Adipocyte (in vitro differentiated cells): Measurements from ENCODE around the gene KIF27.
"Not testable (repeated sequence)": the region's sequence is repeated elsewhere in the genome, so short reads cannot be mapped to it uniquely, and the experiment has no call there.

Experiments used
- DNase-seq: peaks from one replicate; pipeline ENCODE4 v3.0.0-alpha.2; 2015; ENCODE audit warnings: low read depth
- H3K27me3 ChIP-seq: replicated peaks from 2 replicates; pipeline ENCODE4 v1.7.0; 2013; ENCODE audit warnings: mild to moderate bottlenecking, low read length, moderate library complexity; ENCODE audit not compliant: control insufficient read depth, insufficient read depth
- H3K36me3 ChIP-seq: 2 replicates; pipeline ENCODE4 v1.7.0; 2013; ENCODE audit warnings: low read length, mild to moderate bottlenecking, moderate library complexity; ENCODE audit not compliant: control insufficient read depth, insufficient read depth, severe bottlenecking
- H3K4me1 ChIP-seq: 2 replicates; pipeline ENCODE4 v1.7.0; 2013; ENCODE audit warnings: mild to moderate bottlenecking, low read length, moderate library complexity; ENCODE audit not compliant: control insufficient read depth, insufficient read depth
- H3K4me3 ChIP-seq: 2 replicates; pipeline ENCODE4 v1.7.0; 2013; ENCODE audit warnings: mild to moderate bottlenecking, low read length, moderate library complexity
- H3K9ac ChIP-seq: 2 replicates; pipeline ENCODE4 v1.7.0; 2013; ENCODE audit warnings: mild to moderate bottlenecking, low read length, moderate library complexity
- H3K9me3 ChIP-seq: 2 replicates; pipeline ENCODE4 v1.7.0; 2013; ENCODE audit warnings: mild to moderate bottlenecking, low read length, moderate library complexity; ENCODE audit not compliant: control insufficient read depth

Gene KIF27

DNA sequence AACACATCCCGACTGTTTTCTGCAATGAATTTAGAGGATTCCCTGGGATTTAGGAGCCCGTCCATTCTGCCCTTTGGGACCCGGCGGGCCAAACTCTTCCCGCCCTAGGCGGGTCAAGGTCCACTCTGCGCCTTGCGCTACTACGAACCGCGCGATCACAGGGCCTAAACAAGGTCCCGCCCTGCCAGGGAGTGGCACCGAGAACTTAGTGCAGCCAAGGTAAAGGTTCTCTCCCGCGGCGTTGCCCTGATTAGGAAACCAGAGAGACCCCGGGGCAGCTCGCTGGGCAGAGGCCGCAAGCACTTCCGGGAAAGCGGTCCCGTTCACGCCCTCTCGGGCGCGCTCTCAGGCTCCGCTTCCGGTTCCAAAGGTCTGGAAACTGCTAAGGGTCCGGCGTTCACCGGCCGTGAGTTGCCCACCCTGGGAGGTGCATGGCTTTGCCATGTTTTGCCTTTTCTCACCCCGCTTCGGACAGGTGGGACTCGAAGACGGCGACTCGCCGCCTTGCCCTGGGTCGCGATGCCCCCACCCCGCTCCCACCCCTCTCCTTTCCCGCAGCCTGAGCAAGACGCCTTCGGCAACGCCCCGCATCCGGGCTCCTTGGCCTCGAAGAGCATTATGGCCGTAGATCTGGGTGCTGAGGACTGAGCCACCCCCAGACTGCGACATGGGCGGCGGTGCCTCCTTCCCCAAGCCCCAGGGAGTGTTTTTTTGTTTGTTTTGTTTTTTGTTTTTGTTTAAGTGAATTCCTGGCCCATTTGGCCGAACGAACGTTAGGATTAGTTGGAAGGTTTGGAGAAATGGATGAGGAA lies 35.4 kb upstream of the KIF27 start:
- H3K4me3 ChIP-seq, result peak overlapping the region; percentile 86
- DNase-seq, result peak; percentile 59

GRCh38 chr9:83956086-83956435 lies 34.8 kb upstream of the KIF27 start:
- peak overlapping the region; percentile 86 for H3K4me3 ChIP-seq
- no peaks in the 10 kb centered on the region for H3K9me3 ChIP-seq
- no peak for DNase-seq
- no peaks in the 10 kb centered on the region for H3K36me3 ChIP-seq
- H3K27me3 ChIP-seq, result no peaks in the 10 kb centered on the region
- H3K9ac ChIP-seq, result peak overlapping the region; percentile 92
- H3K4me1 ChIP-seq, result peaks cover 28% of the 10 kb centered on the region

More for the DNA sequence above, 35.4 kb upstream of the KIF27 start:
- peaks cover 28% of the 10 kb centered on the region for H3K4me1 ChIP-seq
- no peaks in the 10 kb centered on the region for H3K36me3 ChIP-seq
- no peaks in the 10 kb centered on the region for H3K27me3 ChIP-seq
- no peaks in the 10 kb centered on the region for H3K9me3 ChIP-seq
- H3K9ac ChIP-seq, result peak overlapping the region; percentile 92

DNA sequence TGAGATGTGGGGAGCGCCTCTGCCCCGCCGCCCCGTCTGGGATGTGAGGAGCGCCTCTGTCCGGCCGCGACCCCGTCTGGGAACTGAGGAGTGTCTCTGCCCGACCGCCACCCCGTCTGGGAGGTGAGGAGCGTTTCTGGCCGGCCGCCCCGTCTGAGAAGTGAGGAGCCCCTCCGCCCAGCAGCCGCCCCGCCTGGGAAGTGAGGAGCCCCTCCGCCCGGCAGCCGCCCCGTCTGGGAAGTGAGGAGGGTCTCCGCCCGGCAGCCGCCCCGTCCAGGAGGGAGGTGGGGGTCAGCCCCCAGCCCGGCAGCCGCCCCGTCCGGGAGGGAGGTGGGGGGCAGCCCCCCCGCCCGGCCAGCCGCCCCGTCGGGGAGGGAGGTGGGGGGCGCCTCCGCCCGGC lies 26.9 kb upstream of the KIF27 start:
- H3K9ac ChIP-seq, DNase-seq, H3K27me3 ChIP-seq, H3K4me1 ChIP-seq, H3K9me3 ChIP-seq, H3K4me3 ChIP-seq: not testable (repeated sequence)
- H3K36me3 ChIP-seq, result peaks cover 17% of the 10 kb centered on the region

- DNase-seq, result no peak
- Histone ChIP-seq H3K36me3 (peaks cover 47% of the 10 kb centered on the region), H3K9me3 (no peaks in the 10 kb centered on the region), H3K4me1 (peaks cover 10% of the 10 kb centered on the region), H3K27me3 (no peaks in the 10 kb centered on the region), H3K9ac (no peak overlapping the region), H3K4me3 (no peak overlapping the region)
These were observed 19.5 kb upstream of the KIF27 start for GRCh38 chr9:83940590-83941303.

GRCh38 chr9:83937861-83938455 lies 16.7 kb upstream of the KIF27 start:
- peaks cover 33% of the 10 kb centered on the region for H3K36me3 ChIP-seq
- peaks cover 34% of the 10 kb centered on the region for H3K4me1 ChIP-seq
- H3K4me3 ChIP-seq, result no peak overlapping the region
- H3K27me3 ChIP-seq, result no peaks in the 10 kb centered on the region
- H3K9me3 ChIP-seq, result no peaks in the 10 kb centered on the region
- peak; percentile 92 for DNase-seq
- H3K9ac ChIP-seq, result no peak overlapping the region

DNA sequence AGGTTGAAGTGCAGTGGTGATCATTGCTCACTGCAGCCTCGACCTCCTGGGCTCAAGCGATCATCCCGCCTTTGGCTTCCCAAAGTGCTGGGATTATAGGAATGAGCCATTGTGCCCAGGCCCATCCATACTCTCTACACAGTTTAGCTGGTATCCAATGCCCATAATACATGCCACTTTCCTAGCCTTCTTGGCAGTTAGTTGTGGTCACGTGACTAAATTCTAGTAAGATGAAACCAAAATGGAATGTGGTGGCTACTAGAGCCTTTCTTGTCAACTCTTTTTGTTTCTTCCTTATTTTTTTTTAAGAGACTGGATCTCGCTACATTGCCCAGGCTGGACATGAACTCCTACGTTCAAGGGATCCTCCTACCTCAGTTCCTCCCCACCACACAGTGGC lies 15.3 kb upstream of the KIF27 start:
- no peaks in the 10 kb centered on the region for H3K9me3 ChIP-seq
- no peak for DNase-seq
- no peak overlapping the region for H3K4me3 ChIP-seq
- peaks cover 39% of the 10 kb centered on the region for H3K4me1 ChIP-seq
- no peak overlapping the region for H3K9ac ChIP-seq
- peaks cover 19% of the 10 kb centered on the region for H3K36me3 ChIP-seq
- H3K27me3 ChIP-seq, result no peaks in the 10 kb centered on the region

- DNase-seq, result peak; percentile 76
- Histone ChIP-seq H3K27me3 (no peaks in the 10 kb centered on the region), H3K36me3 (peaks cover 19% of the 10 kb centered on the region), H3K4me1 (peaks cover 39% of the 10 kb centered on the region), H3K4me3 (no peak overlapping the region), H3K9ac (no peak overlapping the region), H3K9me3 (no peaks in the 10 kb centered on the region)
These were observed 14.2 kb upstream of the KIF27 start for GRCh38 chr9:83935276-83935935.

DNA sequence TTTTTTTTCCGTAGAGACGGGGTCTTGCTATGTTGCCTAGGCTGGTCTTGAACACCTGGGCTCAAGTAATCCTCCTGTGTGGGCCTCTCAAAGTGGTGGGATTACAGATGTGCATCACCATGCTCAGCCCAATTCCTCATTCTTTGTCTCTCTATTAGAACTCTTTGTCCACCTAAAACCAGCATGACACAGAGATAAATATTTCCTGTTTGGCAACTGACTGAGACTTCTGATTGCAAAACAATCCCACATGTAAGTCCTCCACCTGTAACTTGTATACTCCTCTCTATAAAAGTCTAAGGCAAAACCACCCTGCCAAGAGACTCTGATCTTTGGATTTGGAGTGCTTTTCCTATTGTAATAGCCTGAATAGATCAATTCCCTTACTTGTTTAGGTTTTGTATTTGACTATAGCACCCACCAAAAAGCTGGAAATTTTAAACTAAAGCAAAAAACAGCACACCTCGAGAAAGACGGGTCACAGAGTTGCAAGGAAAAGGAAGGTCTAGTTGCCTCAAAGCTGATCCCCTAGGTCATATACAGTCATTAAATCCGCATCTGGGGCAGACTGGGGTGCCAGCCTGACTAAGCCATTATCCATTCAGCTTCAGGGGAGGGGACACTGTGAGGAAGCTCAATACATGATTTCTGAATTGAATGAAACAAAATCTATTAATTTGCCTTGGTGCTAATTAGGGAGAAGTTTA lies 13.5 kb upstream of the KIF27 start:
- Histone ChIP-seq H3K4me1 (peaks cover 39% of the 10 kb centered on the region), H3K4me3 (peak overlapping the region; percentile 50), H3K9me3 (no peaks in the 10 kb centered on the region), H3K9ac (no peak overlapping the region), H3K27me3 (no peaks in the 10 kb centered on the region), H3K36me3 (peaks cover 16% of the 10 kb centered on the region)
- peak; percentile 45 for DNase-seq

- H3K4me1 ChIP-seq, result peaks cover 39% of the 10 kb centered on the region
- H3K36me3 ChIP-seq, result peaks cover 6% of the 10 kb centered on the region
- peak; percentile 71 for DNase-seq
- H3K27me3 ChIP-seq, result no peaks in the 10 kb centered on the region
- H3K9me3 ChIP-seq, result no peaks in the 10 kb centered on the region
- H3K9ac ChIP-seq, result no peak overlapping the region
- peak overlapping the region; percentile 50 for H3K4me3 ChIP-seq
These were observed 12.6 kb upstream of the KIF27 start for GRCh38 chr9:83933790-83934189.

- DNase-seq, result no peak
- Histone ChIP-seq H3K9me3 (no peaks in the 10 kb centered on the region), H3K9ac (no peak overlapping the region), H3K36me3 (no peaks in the 10 kb centered on the region), H3K4me1 (peaks cover 39% of the 10 kb centered on the region), H3K4me3 (no peak overlapping the region), H3K27me3 (no peaks in the 10 kb centered on the region)
These were observed 11.6 kb upstream of the KIF27 start for GRCh38 chr9:83932851-83933250.
